ENCODE data around the gene GCNT1. TPM values are rescaled to one million over a fixed set of nuclear protein-coding genes. Genes with fewer than 3 reads are reported as not detected.

GCNT1 gene
- total RNA-seq, 2 donors from 2014 or later: 70.6 to 76.1 TPM

DNA sequence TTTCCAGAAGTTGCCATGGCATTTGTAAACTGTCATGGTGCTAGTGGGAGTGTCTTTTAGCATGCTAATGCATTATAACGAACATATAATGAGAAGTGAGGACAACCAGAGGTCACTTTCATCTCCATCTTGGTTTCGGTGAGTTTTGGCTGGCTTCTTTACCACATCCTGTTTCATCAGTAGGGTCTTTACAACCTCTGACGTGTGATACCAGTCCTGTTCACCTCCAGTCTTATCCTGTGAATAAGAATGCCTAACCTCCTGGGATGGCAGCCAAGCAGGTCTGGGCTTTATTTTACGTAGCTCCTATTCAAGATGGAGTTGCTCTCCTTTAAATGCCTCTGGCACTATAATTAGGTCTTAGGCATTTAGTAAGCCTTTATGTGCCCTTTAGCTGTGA lies 44.3 kb upstream of the GCNT1 start:
- no peak overlapping the region for H3K27ac ChIP-seq (ENCODE audit: low read depth, low read length)
- no peak overlapping the region for H3K9ac ChIP-seq (ENCODE audit: extremely low read depth, low read length, poor library complexity, severe bottlenecking)
- H3K36me3 ChIP-seq (ENCODE audit: control insufficient read depth, insufficient read depth, low read length): no peaks in the 10 kb centered on the region
- H3K9me3 ChIP-seq (ENCODE audit: control insufficient read depth, low read length): peaks cover 11% of the 10 kb centered on the region
- Mint-ChIP-seq H3K4me1 (peaks cover 8% of the 10 kb centered on the region), H3K27me3 (ENCODE audit: insufficient read depth) (no peaks in the 10 kb centered on the region), H3K4me3 (no peak overlapping the region), H3K36me3 (ENCODE audit: low read depth) (no peaks in the 10 kb centered on the region), H3K9me3 (peaks cover 2% of the 10 kb centered on the region), H3K27ac (no peak overlapping the region)
- 88 to 91% methylated on average over 3 to 4 of the region's 4 CpGs for WGBS, 2 experiments (ENCODE audit: insufficient coverage in 1 of 2, insufficient read length in 1 of 2)
- H3K27me3 ChIP-seq (ENCODE audit: control insufficient read depth, insufficient read depth, low read length, poor library complexity, severe bottlenecking): no peaks in the 10 kb centered on the region
- no peak for TF ChIP-seq CTCF (conservative IDR thresholded peaks at IDR 0.05)
- H3K4me1 ChIP-seq (ENCODE audit: control insufficient read depth, insufficient read depth, low read length): no peaks in the 10 kb centered on the region
- DNase-seq: no peak
- H3K4me3 ChIP-seq (ENCODE audit: low read length): no peak overlapping the region

DNA sequence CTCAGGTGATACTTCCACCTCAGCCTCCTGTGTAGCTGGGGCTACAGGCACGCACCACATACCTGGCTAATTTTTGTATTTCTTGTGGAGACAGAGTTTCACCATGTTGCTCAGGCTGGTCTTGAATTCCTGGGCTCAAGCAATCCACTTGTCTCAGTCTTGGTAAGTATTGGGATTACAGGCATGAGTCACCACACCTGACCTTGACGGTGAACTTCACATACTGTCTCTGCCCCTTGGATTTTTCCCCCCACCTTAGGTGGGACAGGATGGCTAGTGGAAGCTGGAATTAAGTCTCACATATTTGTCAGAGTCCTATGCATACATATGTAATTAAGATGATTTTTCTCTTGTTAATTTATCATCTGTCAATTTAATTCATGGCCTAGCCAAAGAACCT lies 43.8 kb upstream of the GCNT1 start:
- no peak overlapping the region for H3K4me3 Mint-ChIP-seq
- no peaks in the 10 kb centered on the region for H3K36me3 Mint-ChIP-seq (ENCODE audit: low read depth)
- Histone ChIP-seq H3K9me3 (ENCODE audit: control insufficient read depth, low read length) (peaks cover 11% of the 10 kb centered on the region), H3K9ac (ENCODE audit: extremely low read depth, low read length, poor library complexity, severe bottlenecking) (no peak overlapping the region), H3K4me3 (ENCODE audit: low read length) (no peak overlapping the region), H3K36me3 (ENCODE audit: control insufficient read depth, insufficient read depth, low read length) (no peaks in the 10 kb centered on the region), H3K4me1 (ENCODE audit: control insufficient read depth, insufficient read depth, low read length) (no peaks in the 10 kb centered on the region), H3K27ac (ENCODE audit: low read depth, low read length) (no peak overlapping the region), H3K27me3 (ENCODE audit: control insufficient read depth, insufficient read depth, low read length, poor library complexity, severe bottlenecking) (no peaks in the 10 kb centered on the region)
- H3K4me1 Mint-ChIP-seq: peaks cover 8% of the 10 kb centered on the region
- H3K27me3 Mint-ChIP-seq (ENCODE audit: insufficient read depth): no peaks in the 10 kb centered on the region
- no peak for DNase-seq
- H3K9me3 Mint-ChIP-seq: peaks cover 2% of the 10 kb centered on the region
- H3K27ac Mint-ChIP-seq: no peak overlapping the region
- WGBS, 2 experiments (ENCODE audit: insufficient coverage in 1 of 2, insufficient read length in 1 of 2): 95 to 100% methylated on average over 1 to 2 of the region's 2 CpGs
- TF ChIP-seq CTCF (conservative IDR thresholded peaks at IDR 0.05): no peak

- no peak overlapping the region for H3K27ac Mint-ChIP-seq
- H3K27me3 Mint-ChIP-seq (ENCODE audit: insufficient read depth): no peaks in the 10 kb centered on the region
- no peak overlapping the region for H3K4me3 ChIP-seq (ENCODE audit: low read length)
- H3K9ac ChIP-seq (ENCODE audit: extremely low read depth, low read length, poor library complexity, severe bottlenecking): no peak overlapping the region
- H3K9me3 Mint-ChIP-seq: peaks cover 2% of the 10 kb centered on the region
- H3K36me3 Mint-ChIP-seq (ENCODE audit: low read depth): no peaks in the 10 kb centered on the region
- no peak overlapping the region for H3K4me3 Mint-ChIP-seq
- no peaks in the 10 kb centered on the region for H3K36me3 ChIP-seq (ENCODE audit: control insufficient read depth, insufficient read depth, low read length)
- DNase-seq: no peak
- peaks cover 8% of the 10 kb centered on the region for H3K4me1 Mint-ChIP-seq
- no peaks in the 10 kb centered on the region for H3K4me1 ChIP-seq (ENCODE audit: control insufficient read depth, insufficient read depth, low read length)
- no peak for TF ChIP-seq CTCF (conservative IDR thresholded peaks at IDR 0.05)
- H3K9me3 ChIP-seq (ENCODE audit: control insufficient read depth, low read length): peaks cover 11% of the 10 kb centered on the region
- no peaks in the 10 kb centered on the region for H3K27me3 ChIP-seq (ENCODE audit: control insufficient read depth, insufficient read depth, low read length, poor library complexity, severe bottlenecking)
- H3K27ac ChIP-seq (ENCODE audit: low read depth, low read length): no peak overlapping the region
Measured at GRCh38 chr9:76415731-76416130, 43.3 kb upstream of the GCNT1 start.
